HepG2 (cell line): ENCODE results near the gene RCAN2. TPM values are rescaled to one million over a fixed set of nuclear protein-coding genes. Genes with fewer than 3 reads are reported as not detected.

Experiments
- ATAC-seq: fragments of 200-7000 bp; cut with Tn5 transposase; 3 replicates; pipeline ENCODE4 v1.9.1; 2020; ENCODE audit warnings: mild to moderate bottlenecking, moderate library complexity
- BruUV-seq: library from RNA; stranded (reverse); fragments of 400-500 nt; replicated peaks from 2 replicates; lab custom pipeline; 2021; lab: Mats Ljungman, UMichigan
- CTCF ChIA-PET: fragments of 300-600 bp; formaldehyde crosslinking; extraction: SDS; loops from one replicate; lab custom pipeline; 2021; ENCODE audit warnings: low total read pairs, inconsistent platforms, low intra/inter-chr PET ratio; lab: Yijun Ruan, JAX
- POLR2A ChIA-PET: fragments of 350-600 bp; sonication (Branson Sonifier 250); formaldehyde crosslinking; loops from one replicate; lab custom pipeline; 2020; ENCODE audit warnings: antibody characterized with exemption, inconsistent platforms; lab: Yijun Ruan, JAX
- DNase-seq: peaks from one replicate; pipeline ENCODE4 v3.0.0-alpha.2; 2015; ENCODE audit warnings: low spot score
- FAIRE-seq: peaks from 3 replicates; lab custom pipeline; 2011; peaks lifted over from hg19 to GRCh38; lab: Jason Lieb, UNC
- H2AFZ ChIP-seq: one replicate; pipeline ENCODE4 v1.6.1; 2011; ENCODE audit warnings: low read length, inconsistent platforms
- H3K27ac ChIP-seq: fragments of 300-600 bp; 3 replicates; pipeline ENCODE4 v1.8.0; 2011; ENCODE audit warnings: mixed run types, mild to moderate bottlenecking, mixed read lengths, low read length, inconsistent platforms; ENCODE audit not compliant: insufficient read depth; ENCODE audit errors: extremely low read length
- H3K27me3 ChIP-seq, 2 experiments: fragments of 200-600 bp in 1 of 2; 2 replicates in 1 of 2; 3 replicates in 1 of 2; pipeline versions ENCODE4 v1.6.0 to v1.8.0; 2011; ENCODE audit warnings: low read length in 2 of 2, mild to moderate bottlenecking in 2 of 2, moderate library complexity in 2 of 2, inconsistent platforms in 1 of 2; ENCODE audit not compliant: insufficient read depth in 2 of 2, control insufficient read depth in 1 of 2
- H3K36me3 ChIP-seq, 2 experiments: fragments of 200-600 bp in 1 of 2; replicated peaks in 1 of 2; 2 replicates in 1 of 2; 3 replicates in 1 of 2; pipeline versions ENCODE4 v1.5.1 to v1.8.0; 2011; ENCODE audit warnings: low read length in 2 of 2, inconsistent platforms in 1 of 2; ENCODE audit not compliant: insufficient read depth in 2 of 2, control insufficient read depth in 1 of 2
- H3K4me1 ChIP-seq: 2 replicates; pipeline ENCODE4 v1.5.1; 2012; ENCODE audit warnings: low read length, inconsistent platforms; ENCODE audit not compliant: insufficient read depth
- H3K4me2 ChIP-seq: 2 replicates; pipeline ENCODE4 v1.6.0; 2011; ENCODE audit warnings: low read depth, low read length, inconsistent platforms
- H3K4me3 ChIP-seq, 3 experiments: fragments of 200-600 bp in 1 of 3; sonication (generic), shearing (Covaris generic) in 1 of 3; replicated peaks in 1 of 3; 2 replicates each; pipeline ENCODE4 v1.5.1; 2011 to 2016; ENCODE audit warnings: low read length in 3 of 3, inconsistent platforms in 2 of 3, low read depth in 2 of 3, mild to moderate bottlenecking in 2 of 3, control low read depth in 1 of 3, mixed read lengths in 1 of 3; ENCODE audit not compliant: insufficient read depth in 1 of 3
- H3K79me2 ChIP-seq: one replicate; pipeline ENCODE4 v1.6.1; 2011; ENCODE audit warnings: low read length, inconsistent platforms; ENCODE audit not compliant: insufficient read depth
- H3K9ac ChIP-seq: 2 replicates; pipeline ENCODE4 v1.6.0; 2011; ENCODE audit warnings: mild to moderate bottlenecking, low read depth, low read length, inconsistent platforms; ENCODE audit not compliant: insufficient read depth
- H3K9me3 ChIP-seq: 2 replicates; pipeline ENCODE4 v1.5.1; 2012; ENCODE audit warnings: mild to moderate bottlenecking, low read length
- H4K20me1 ChIP-seq: 2 replicates; pipeline ENCODE4 v1.6.0; 2011; ENCODE audit warnings: inconsistent platforms, mild to moderate bottlenecking, low read length, moderate library complexity; ENCODE audit not compliant: insufficient read depth
- AGO1 ChIP-seq: fragments of 200-400 bp; formaldehyde crosslinking; IDR thresholded peaks from 2 replicates; pipeline ENCODE4 v1.6.1; 2017; ENCODE audit warnings: mild to moderate bottlenecking, low read depth, low read length, moderate library complexity; ENCODE audit not compliant: poor library complexity, severe bottlenecking
- CREB1 ChIP-seq, 2 experiments: fragments of 450-650 bp in 1 of 2; IDR thresholded peaks; 2 replicates each; pipeline ENCODE4 v1.6.1; 2016 to 2017; ENCODE audit warnings: control low read depth in 1 of 2, mild to moderate bottlenecking in 1 of 2, missing compliant biosample characterization in 1 of 2, missing genetic modification characterization in 1 of 2
- MAFF ChIP-seq: IDR thresholded peaks from 2 replicates; pipeline ENCODE4 v1.6.1; 2011; ENCODE audit warnings: low read depth, low read length, improper control_type of control experiment
- MAFG ChIP-seq: sonication (generic); formaldehyde crosslinking; IDR thresholded peaks from 2 replicates; pipeline ENCODE4 v1.5.1; 2020; ENCODE audit warnings: mild to moderate bottlenecking, missing genetic modification reagents
- MAFK ChIP-seq, 2 experiments: IDR thresholded peaks in 1 of 2; conservative IDR thresholded peaks in 1 of 2; 2 replicates each; pipeline ENCODE4 v1.6.1; 2011; ENCODE audit warnings: improper control_type of control experiment in 2 of 2, low read length in 2 of 2
- MIER3 ChIP-seq: IDR thresholded peaks from 2 replicates; pipeline ENCODE4 v1.6.1; 2016; ENCODE audit warnings: missing compliant biosample characterization, borderline replicate concordance
- NCOR1 ChIP-seq: fragments of 200-600 bp; sonication (generic); IDR thresholded peaks from 2 replicates; pipeline ENCODE4 v1.7.0; 2017; ENCODE audit warnings: antibody characterized with exemption, low read length, borderline replicate concordance
- NFE2L2 ChIP-seq: fragments of 150-350 bp; IDR thresholded peaks from 2 replicates; pipeline ENCODE4 v1.6.1; 2014; ENCODE audit warnings: low read length
- TEF ChIP-seq: sonication (generic); formaldehyde crosslinking; IDR thresholded peaks from 2 replicates; pipeline ENCODE4 v1.5.0; 2020; ENCODE audit warnings: missing genetic modification reagents
- ZNF572 ChIP-seq: sonication (generic); formaldehyde crosslinking; IDR thresholded peaks from 2 replicates; pipeline ENCODE4 v1.5.1; 2020; ENCODE audit warnings: mild to moderate bottlenecking, missing genetic modification reagents
- ZNF766 ChIP-seq: sonication (generic); formaldehyde crosslinking; IDR thresholded peaks from 2 replicates; pipeline ENCODE4 v1.5.0; 2020; ENCODE audit warnings: missing genetic modification reagents, borderline replicate concordance
- WGBS: methylation state at CpG from one replicate; pipeline ENCODE4 v1.1.6; 2017; ENCODE audit warnings: low lambda C conversion rate; 5-methylcytosine and 5-hydroxymethylcytosine counted together
- in situ Hi-C: cut with HindIII; loops from 2 replicates; pipeline ENCODE4 v1.10.0; 2017; ENCODE audit warnings: low pct_unique_long_range_greater_than_20kb; ENCODE audit not compliant: extremely low pct_ligation_motif_present
- intact Hi-C: fragments of 100-400 bp; cut with micrococcal nuclease; formaldehyde crosslinking; loops from one replicate; pipeline ENCODE4 v1.10.0; 2022; ENCODE audit not compliant: unreplicated experiment
- polyA plus RNA-seq, 8 experiments: library from polyadenylated mRNA; depleted of rRNA in 3 of 8; stranded (reverse) in 7 of 8; unstranded in 1 of 8; fragments of >200 nt; fragmentation: Illumina TruSeq in 4 of 8; extraction: Trizol in 4 of 8; gene quantifications; 2 replicates each; pipeline versions ENCODE4 v1.2.1 to v1.2.3, GENCODE V29; 2011 to 2016; ENCODE audit warnings: low read depth in 4 of 8, missing spikeins in 1 of 8, mixed read lengths in 1 of 8; ENCODE audit not compliant: insufficient read depth in 1 of 8
- total RNA-seq, 5 experiments: library from RNA; depleted of rRNA; stranded (reverse); fragments of >200 nt; fragmentation: Illumina TruSeq; extraction: Trizol; gene quantifications; 2 replicates each; pipeline ENCODE4 v1.2.3, GENCODE V29; 2016; ENCODE audit warnings: low read depth in 1 of 5

Gene RCAN2
- total and polyA plus RNA-seq, 2 of the 13 experiments (the other 11 are each of a cell fraction or from before 2014, with no cell fraction given): not detected

GRCh38 chr6:46234156-46234556, 257.1 kb downstream of the RCAN2 start:
- ChIA-PET POLR2A (no interaction called here), CTCF (no interaction called here)
- no peak for FAIRE-seq
- 24% methylated on average over 2 of the region's 2 CpGs for WGBS
- no peaks in the 10 kb centered on the region for H3K79me2 ChIP-seq
- in situ Hi-C loops (no loop called here), intact Hi-C loops (no loop called here)
- no peak overlapping the region for H2AFZ ChIP-seq
- TF ChIP-seq CREB1 (IDR thresholded peaks at IDR 0.05): peak; percentile 39; the same call in 1 of the 2 replicates
- TF ChIP-seq CREB1 (CRISPR knock-in tag; IDR thresholded peaks at IDR 0.05): no peak
- TF ChIP-seq NCOR1: no peak
- no peaks in the 10 kb centered on the region for H4K20me1 ChIP-seq
- no peak for DNase-seq
- H3K4me3 ChIP-seq: no peak overlapping the region
- H3K9me3 ChIP-seq: peaks cover 7% of the 10 kb centered on the region
- H3K36me3 ChIP-seq: no peaks in the 10 kb centered on the region
- no peaks in the 10 kb centered on the region for H3K27me3 ChIP-seq
- H3K9ac ChIP-seq: no peak overlapping the region
- ATAC-seq: no peak
- H3K27ac ChIP-seq: no peak overlapping the region
- no peak overlapping the region for H3K4me2 ChIP-seq
- no TSS peak for BruUV-seq
- no peaks in the 10 kb centered on the region for H3K4me1 ChIP-seq

GRCh38 chr6:46233129-46233528, 258.1 kb downstream of the RCAN2 start:
- 8% methylated on average over 3 of the region's 3 CpGs for WGBS
- FAIRE-seq: no peak
- TF ChIP-seq AGO1: no peak
- TF ChIP-seq MAFG (CRISPR knock-in tag): peak; percentile 36; the same call in 1 of the 2 replicates
- TF ChIP-seq NFE2L2: peak; percentile 38; the same call in 1 of the 2 replicates
- no peak for TF ChIP-seq ZNF572 (CRISPR knock-in tag)
- peak; percentile 100 for TF ChIP-seq MAFF
- no peak for TF ChIP-seq TEF (CRISPR knock-in tag)
- no peak for TF ChIP-seq MIER3 (CRISPR knock-in tag)
- TF ChIP-seq ZNF766 (CRISPR knock-in tag): no peak
- peak; percentile 99 to 100 for TF ChIP-seq MAFK (conservative IDR thresholded peaks at IDR 0.05 in 1 of 2, IDR thresholded peaks at IDR 0.05 in 1 of 2; ENCODE audit: low read length in 2 of 2)
- TF ChIP-seq, all 625 proteins: peak for 4
- BruUV-seq: no TSS peak
- H3K9me3 ChIP-seq: peaks cover 7% of the 10 kb centered on the region
- H4K20me1 ChIP-seq: no peaks in the 10 kb centered on the region
- intact Hi-C loops: no loop called here
- no peak overlapping the region for H3K27ac ChIP-seq
- no peaks in the 10 kb centered on the region for H3K36me3 ChIP-seq
- DNase-seq (no peak), ATAC-seq (no peak)
- H3K27me3 ChIP-seq: no peaks in the 10 kb centered on the region
- H3K4me2 ChIP-seq: no peak overlapping the region
- no peaks in the 10 kb centered on the region for H3K79me2 ChIP-seq
- no peaks in the 10 kb centered on the region for H3K4me1 ChIP-seq
- POLR2A ChIA-PET: no interaction called here
- in situ Hi-C loops: no loop called here
- H2AFZ ChIP-seq: no peak overlapping the region
- CTCF ChIA-PET: no interaction called here
- no peak overlapping the region for H3K4me3 ChIP-seq
- H3K9ac ChIP-seq: no peak overlapping the region
